T-helper 1 cell treated with Interleukin-12 subunit alpha and Interleukin-12 subunit beta and Interleukin-4 antibody, amounts not matched to agents 30 ng/mL and 1 ng/mL, for 36 hours (primary cell): ENCODE results near the gene ADGRL3. TPM values are rescaled to one million over a fixed set of nuclear protein-coding genes. Genes with fewer than 3 reads are reported as not detected.
"Not testable (repeated sequence)": the region's sequence is repeated elsewhere in the genome, so short reads cannot be mapped to it uniquely, and the experiment has no call there.

ENCODE experiments used
- intact Hi-C: fragments of 100-400 bp; cut with micrococcal nuclease; formaldehyde crosslinking; loops from one replicate; pipeline ENCODE4 v1.15.1; 2024
- total RNA-seq: library from RNA; stranded (reverse); gene quantifications from 2 replicates; pipeline ENCODE4 v1.2.3, GENCODE V29; 2022

ADGRL3 gene
- total RNA-seq, 1 donor from 2014 or later, result not detected

DNA sequence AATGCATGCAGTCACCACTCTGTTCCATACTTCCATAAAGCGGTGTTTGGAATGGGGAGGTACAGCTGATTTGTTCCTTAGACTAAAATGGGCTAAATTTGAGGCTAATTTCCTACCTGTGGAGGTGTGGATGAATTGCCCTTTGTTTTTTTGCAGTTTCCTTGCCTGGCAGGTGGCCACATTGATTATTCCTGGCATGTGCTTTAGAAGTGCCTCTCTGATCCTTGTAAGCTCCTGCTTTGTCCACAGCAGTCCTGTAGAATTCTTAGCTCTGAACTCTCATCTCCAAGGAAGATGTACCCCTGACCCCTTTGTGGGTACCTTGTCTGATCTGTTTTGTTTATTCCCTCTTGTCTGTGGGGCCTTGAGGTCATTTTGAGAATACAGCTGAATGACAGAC lies 136.8 kb downstream of the ADGRL3 start:
- intact Hi-C loops, result no loop called here

DNA sequence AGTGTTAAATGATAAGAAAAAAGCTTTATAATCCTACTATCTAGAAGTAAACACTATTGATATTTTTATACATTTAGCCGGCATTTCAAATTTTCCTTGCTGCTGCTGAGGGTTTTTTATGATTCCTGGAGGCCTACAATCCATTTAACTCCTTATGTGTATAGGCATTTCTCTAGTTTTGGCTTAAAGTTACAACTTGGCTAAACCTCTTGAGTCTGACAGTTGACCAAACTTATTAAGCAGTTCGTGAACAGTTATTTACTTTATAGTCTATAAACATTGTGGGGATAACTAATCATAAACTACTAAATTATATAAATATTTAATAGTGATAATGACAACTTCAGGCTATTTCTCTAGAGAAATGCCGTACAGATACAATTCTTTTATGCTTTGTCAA lies 141.9 kb downstream of the ADGRL3 start:
- intact Hi-C loops, result no loop called here

GRCh38 chr4:61350932-61351331 lies 150.8 kb downstream of the ADGRL3 start:
- intact Hi-C loops, result no loop called here

DNA sequence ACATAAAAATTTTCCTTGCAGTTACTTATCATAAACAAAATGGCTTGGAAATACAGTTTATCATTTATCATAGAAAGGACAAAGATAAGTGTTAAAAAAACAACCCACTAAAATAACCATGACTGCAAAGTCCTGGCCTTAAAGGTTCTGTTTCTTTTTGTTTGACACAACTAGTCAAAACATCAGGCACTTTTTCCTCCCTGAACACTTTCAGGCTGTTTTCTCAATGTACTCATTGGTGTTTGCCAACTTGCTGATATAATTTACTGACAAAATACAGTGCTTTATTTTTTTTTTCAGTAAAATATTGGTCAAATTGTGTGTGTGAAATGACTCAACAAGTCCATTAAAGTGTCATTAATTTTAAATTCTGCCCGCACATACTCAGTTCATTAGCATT lies 156.6 kb downstream of the ADGRL3 start:
- intact Hi-C loops, result no loop called here

DNA sequence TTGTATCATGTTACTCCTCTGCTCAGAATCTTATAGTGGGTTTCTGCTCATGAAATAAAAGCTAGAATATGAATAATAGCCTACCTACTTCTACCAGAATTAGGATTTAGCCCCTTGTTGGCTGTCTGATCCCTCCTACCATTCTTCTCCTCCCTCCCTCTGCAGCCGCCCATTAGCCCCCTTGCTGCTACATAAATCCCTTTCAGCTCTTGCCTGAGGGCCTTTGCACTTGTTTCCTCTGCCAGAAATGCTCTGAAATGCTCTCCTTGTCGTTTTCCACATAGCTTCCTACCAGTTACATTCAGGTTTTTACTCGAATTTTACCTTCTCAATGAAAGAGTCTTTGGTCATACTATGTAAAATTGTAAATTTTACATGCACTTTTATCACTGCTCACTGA lies 159.2 kb downstream of the ADGRL3 start:
- intact Hi-C loops, result no loop called here

- intact Hi-C loops, result not testable (repeated sequence)
Measured at GRCh38 chr4:61372817-61373216, 172.7 kb downstream of the ADGRL3 start.

- intact Hi-C loops, result no loop called here
Measured at GRCh38 chr4:61373901-61374440, 173.8 kb downstream of the ADGRL3 start.

- intact Hi-C loops, result no loop called here
Measured at GRCh38 chr4:61374447-61374891, 174.3 kb downstream of the ADGRL3 start.

GRCh38 chr4:61375301-61375700 lies 175.2 kb downstream of the ADGRL3 start:
- intact Hi-C loops, result no loop called here

DNA sequence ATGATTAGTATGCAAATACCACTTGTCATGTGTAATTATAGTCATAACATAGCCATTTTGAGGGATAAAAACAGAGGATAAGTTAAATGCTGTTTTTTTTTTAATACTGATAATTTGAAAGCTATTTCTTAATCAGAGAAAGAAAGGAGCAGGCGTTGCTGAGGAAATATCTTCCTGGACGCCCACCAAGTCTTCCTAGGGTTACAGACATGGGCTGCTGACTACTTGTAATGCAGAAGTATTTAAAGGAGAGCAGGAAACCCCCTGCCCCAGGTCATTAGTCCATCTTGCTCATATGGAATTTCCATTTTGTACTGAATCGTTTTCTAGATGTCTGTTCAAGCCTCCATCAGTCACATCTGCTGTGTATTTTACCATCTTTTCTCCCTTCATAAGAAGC lies 176.2 kb downstream of the ADGRL3 start:
- intact Hi-C loops, result no loop called here

DNA sequence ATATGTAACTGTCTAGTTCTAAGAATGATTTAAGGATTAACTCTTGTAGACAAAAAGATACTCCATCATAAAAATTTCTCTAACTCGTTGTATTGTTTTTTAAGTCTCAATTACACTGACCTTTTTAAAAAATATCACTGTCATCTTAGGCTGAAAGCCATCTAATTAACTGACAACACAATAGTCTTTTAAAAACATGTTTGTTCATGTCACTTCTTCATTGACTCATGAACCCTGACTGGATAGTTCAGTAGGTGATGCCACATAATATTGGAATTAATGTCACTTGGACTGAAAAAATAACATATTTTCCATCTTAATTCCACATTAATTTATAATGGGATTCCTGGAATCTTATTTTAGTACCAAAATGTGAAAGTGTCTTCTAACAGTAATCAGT lies 179.3 kb downstream of the ADGRL3 start:
- intact Hi-C loops, result no loop called here

GRCh38 chr4:61380865-61381264 lies 180.7 kb downstream of the ADGRL3 start:
- intact Hi-C loops, result no loop called here

DNA sequence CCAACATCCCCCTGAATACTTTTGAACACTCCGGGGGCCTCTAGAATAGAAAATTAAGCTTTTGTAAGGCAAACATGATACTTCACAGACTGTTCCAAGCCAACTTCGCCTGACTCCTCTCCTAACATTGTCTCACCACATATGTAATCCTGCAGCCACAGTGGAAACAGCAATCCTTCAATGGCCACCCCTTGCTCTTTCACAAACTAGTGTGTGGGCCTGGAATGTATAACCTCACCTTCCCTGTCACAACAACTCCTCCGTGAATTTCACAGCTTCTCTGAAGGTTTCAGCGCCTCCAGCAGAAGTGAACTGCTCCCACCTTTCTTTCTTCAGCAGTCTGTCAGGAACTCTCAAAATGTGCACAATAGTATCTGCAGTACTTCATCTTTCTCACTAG lies 185.1 kb downstream of the ADGRL3 start:
- intact Hi-C loops, result no loop called here

GRCh38 chr4:61387372-61387771 lies 187.2 kb downstream of the ADGRL3 start:
- intact Hi-C loops, result not testable (repeated sequence)

DNA sequence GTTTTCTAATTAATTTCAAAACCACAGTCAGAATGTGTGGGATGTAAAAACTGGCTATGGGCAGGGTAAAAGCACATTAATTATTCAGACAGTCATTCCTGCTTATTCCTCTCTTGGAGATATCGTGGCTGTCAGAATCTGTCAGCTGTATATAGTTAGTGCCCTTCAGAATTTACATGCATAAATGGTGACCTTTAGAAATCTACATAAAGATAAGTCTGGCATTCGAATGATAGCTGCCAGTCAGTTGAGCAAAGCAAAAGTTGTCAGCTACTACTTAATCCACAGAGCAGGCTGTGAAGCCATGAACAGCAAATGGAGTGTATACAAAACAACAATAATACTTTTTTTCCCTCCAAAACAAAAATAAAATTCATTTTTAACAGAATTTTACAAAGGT lies 189.5 kb downstream of the ADGRL3 start:
- intact Hi-C loops, result no loop called here

DNA sequence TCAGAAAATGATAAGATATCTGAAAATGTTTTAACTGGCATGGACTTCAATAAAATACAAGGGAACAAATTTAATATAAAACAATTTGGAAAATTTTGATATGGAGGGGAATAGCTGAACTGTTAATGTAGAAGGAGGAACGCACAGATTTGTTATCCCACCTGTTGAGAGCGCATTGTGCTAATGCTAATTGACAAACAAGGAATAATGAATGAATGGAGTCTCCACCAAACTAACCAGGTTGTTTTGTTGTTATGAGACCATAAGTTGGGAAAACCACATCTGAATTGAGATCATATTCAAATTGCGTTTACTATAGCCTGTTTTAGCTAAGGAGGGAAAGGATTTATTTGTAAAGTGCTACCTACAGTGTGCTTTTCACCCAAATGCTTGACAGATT lies 195.6 kb downstream of the ADGRL3 start:
- intact Hi-C loops, result no loop called here

DNA sequence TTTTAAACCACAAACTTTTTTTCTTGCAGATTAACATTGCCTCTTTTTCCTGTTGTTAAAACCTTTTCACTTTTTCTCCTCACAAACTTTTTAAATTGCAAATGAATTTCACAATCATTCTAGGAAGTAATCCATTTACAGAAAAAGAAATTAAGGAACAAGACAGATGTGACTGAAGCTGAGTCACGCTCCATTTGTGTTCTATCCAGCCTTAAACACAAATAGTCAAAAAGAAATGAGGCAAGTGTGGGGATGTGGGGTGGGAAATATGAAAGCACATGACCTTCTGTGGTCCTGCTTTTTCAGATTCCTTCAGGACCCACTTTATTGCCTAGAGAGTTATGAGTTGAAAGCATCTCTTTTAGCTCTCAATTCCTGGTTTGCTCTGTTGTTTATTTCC lies 197.0 kb downstream of the ADGRL3 start:
- intact Hi-C loops, result no loop called here

GRCh38 chr4:61400439-61401038 lies 200.4 kb downstream of the ADGRL3 start:
- intact Hi-C loops, result no loop called here

GRCh38 chr4:61401771-61402170 lies 201.6 kb downstream of the ADGRL3 start:
- intact Hi-C loops, result no loop called here

DNA sequence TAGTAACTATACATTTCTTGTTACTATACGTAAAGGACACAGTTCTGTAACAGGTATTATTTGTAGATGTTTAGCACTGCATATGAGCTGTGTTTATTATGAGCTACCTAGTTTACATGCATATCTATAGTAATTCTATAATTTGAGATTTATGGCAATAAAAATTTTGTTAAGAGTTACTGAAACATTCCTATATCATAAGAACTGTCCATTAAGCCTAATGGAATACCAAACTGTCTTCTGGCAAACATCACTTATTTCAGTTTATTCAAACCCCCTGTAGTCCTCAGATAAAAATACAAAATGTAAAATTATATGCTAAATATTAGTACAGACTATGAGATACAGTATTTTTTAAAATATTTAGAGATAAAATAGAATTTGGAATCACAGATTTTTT lies 205.2 kb downstream of the ADGRL3 start:
- intact Hi-C loops, result no loop called here

DNA sequence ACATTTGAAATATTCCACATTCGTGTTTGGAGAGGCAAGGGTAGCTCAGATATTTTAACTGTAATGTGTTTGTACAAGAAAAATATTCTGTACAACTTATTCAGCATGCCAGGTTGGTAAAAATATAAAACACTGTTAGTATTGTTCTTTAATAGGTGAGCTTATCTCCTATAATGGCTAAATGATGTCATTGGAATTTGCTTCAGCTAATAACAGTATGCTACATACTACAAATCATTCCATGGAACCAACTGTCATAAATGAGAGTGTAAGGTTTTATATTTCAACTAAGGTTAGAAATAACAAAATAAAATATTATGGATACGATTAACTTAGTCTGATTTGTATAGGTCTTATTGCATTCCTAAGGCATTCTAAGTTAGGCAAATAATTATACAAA lies 206.6 kb downstream of the ADGRL3 start:
- intact Hi-C loops, result no loop called here

GRCh38 chr4:61407642-61408618 lies 207.8 kb downstream of the ADGRL3 start:
- intact Hi-C loops, result no loop called here
